ENCODE results near the gene PIGX. TPM values are rescaled to one million over a fixed set of nuclear protein-coding genes. Genes with fewer than 3 reads are reported as not detected.

Gene PIGX
- total and polyA plus RNA-seq, 2 experiments from 2014 or later, result 13.0 to 14.5 TPM

- TF ChIP-seq ZNF462 (CRISPR knock-in tag; IDR thresholded peaks at IDR 0.05) (no peak), CREB1 (CRISPR knock-in tag; IDR thresholded peaks at IDR 0.05; ENCODE audit: low read depth) (no peak), CTCF (conservative IDR thresholded peaks at IDR 0.05; ENCODE audit: low read depth in 2 of 2) (no peak), ZNF114 (CRISPR knock-in tag; IDR thresholded peaks at IDR 0.05) (no peak), ZNF331 (CRISPR knock-in tag; IDR thresholded peaks at IDR 0.05; ENCODE audit: low read depth) (no peak), JUNB (IDR thresholded peaks at IDR 0.05; ENCODE audit: unreplicated experiment) (no peak), EZH2phosphoT487 (IDR thresholded peaks at IDR 0.05; ENCODE audit: unreplicated experiment) (no peak), POLR2AphosphoS5 (IDR thresholded peaks at IDR 0.05; ENCODE audit: low read depth) (no peak), NANOG (IDR thresholded peaks at IDR 0.05; ENCODE audit: borderline replicate concordance) (no peak)
Observed at GRCh38 chr3:196772102-196772501, 59.9 kb downstream of the PIGX start (continued).
